OCI-LY7 (cell line): Measurements from ENCODE around the gene DEFB124. TPM values are rescaled to one million over a fixed set of nuclear protein-coding genes. Genes with fewer than 3 reads are reported as not detected.
"Not testable (repeated sequence)": the region's sequence is repeated elsewhere in the genome, so short reads cannot be mapped to it uniquely, and the experiment has no call there.

ENCODE experiments used
- BruUV-seq: library from RNA; stranded (reverse); fragments of 400-500 nt; replicated peaks from 2 replicates; lab custom pipeline; 2021; lab: Mats Ljungman, UMichigan
- CTCF ChIA-PET: fragments of 300-600 bp; sonication (Branson Sonifier 250); formaldehyde crosslinking; loops from one replicate; lab custom pipeline; 2022; ENCODE audit warnings: antibody characterized with exemption; ENCODE audit not compliant: unreplicated experiment; lab: Charles Lee
- POLR2A ChIA-PET: fragments of 300-600 bp; sonication (Branson Sonifier 250); formaldehyde crosslinking; loops from one replicate; lab custom pipeline; 2022; ENCODE audit warnings: antibody characterized with exemption; lab: Charles Lee
- DNase-seq: peaks from one replicate; pipeline ENCODE4 v3.0.0-alpha.2; 2015; ENCODE audit warnings: low spot score
- H2AFZ ChIP-seq: fragments of 200-600 bp; sonication (generic), shearing (Covaris generic); 2 replicates; pipeline ENCODE4 v1.6.1; 2014; ENCODE audit warnings: mild to moderate bottlenecking, antibody characterized with exemption, low read length, moderate library complexity
- H3K27ac ChIP-seq: fragments of 200-600 bp; sonication (generic); 2 replicates; pipeline ENCODE4 v1.5.1; 2014; ENCODE audit warnings: mixed run types, low read depth, mild to moderate bottlenecking, moderate library complexity, low read length, inconsistent platforms; ENCODE audit not compliant: poor library complexity, severe bottlenecking
- H3K36me3 ChIP-seq: fragments of 200-600 bp; sonication (generic); 2 replicates; pipeline ENCODE4 v1.6.1; 2014; ENCODE audit warnings: mild to moderate bottlenecking, antibody characterized with exemption, low read length, moderate library complexity, mixed read lengths; ENCODE audit not compliant: insufficient read depth
- H3K4me1 ChIP-seq: fragments of 200-600 bp; sonication (generic); 2 replicates; pipeline ENCODE4 v1.5.1; 2014; ENCODE audit warnings: mild to moderate bottlenecking, low read length; ENCODE audit not compliant: insufficient read depth, poor library complexity, severe bottlenecking
- H3K4me2 ChIP-seq: fragments of 200-600 bp; sonication (generic); 2 replicates; pipeline ENCODE4 v1.6.1; 2014; ENCODE audit warnings: mild to moderate bottlenecking, low read length
- H3K4me3 ChIP-seq: fragments of 200-600 bp; sonication (generic); 2 replicates; pipeline ENCODE4 v1.5.1; 2014; ENCODE audit warnings: mild to moderate bottlenecking, low read depth, low read length; ENCODE audit not compliant: poor library complexity, severe bottlenecking
- H3K79me2 ChIP-seq: fragments of 200-600 bp; sonication (generic); 2 replicates; pipeline ENCODE4 v1.6.1; 2016; ENCODE audit warnings: low read depth, mild to moderate bottlenecking, low read length, moderate library complexity, mixed read lengths; ENCODE audit not compliant: insufficient read depth
- H3K9me2 ChIP-seq: fragments of 200-600 bp; sonication (generic); 2 replicates; pipeline ENCODE4 v1.6.1; 2016; ENCODE audit warnings: mild to moderate bottlenecking, low read length, mixed read lengths; ENCODE audit not compliant: insufficient read depth
- H3K9me3 ChIP-seq: fragments of 200-600 bp; sonication (generic); 2 replicates; pipeline ENCODE4 v1.6.1; 2014; ENCODE audit warnings: mild to moderate bottlenecking, mixed run types, low read length, mixed read lengths
- H4K20me1 ChIP-seq: fragments of 200-600 bp; sonication (generic); 2 replicates; pipeline ENCODE4 v1.6.1; 2014; ENCODE audit warnings: mild to moderate bottlenecking, antibody characterized with exemption, low read length, moderate library complexity, mixed read lengths; ENCODE audit not compliant: insufficient read depth
- EZH2phosphoT487 ChIP-seq: fragments of 200-600 bp; sonication (generic); IDR thresholded peaks from 2 replicates; pipeline ENCODE4 v1.6.1; 2018; ENCODE audit warnings: low read depth, borderline replicate concordance, mild to moderate bottlenecking, mixed run types, antibody characterized with exemption, low read length, moderate library complexity, mixed read lengths
- intact Hi-C: fragments of 100-400 bp; cut with micrococcal nuclease; formaldehyde crosslinking; loops from one replicate; pipeline ENCODE4 v1.10.0; 2022; ENCODE audit not compliant: unreplicated experiment
- total RNA-seq, 2 experiments: library from RNA; depleted of rRNA in 1 of 2; stranded (reverse); fragments of >200 nt in 1 of 2; shearing (Covaris generic) in 1 of 2; gene quantifications; 2 replicates each; pipeline ENCODE4 v1.2.3, GENCODE V29; 2014 to 2022
- TF ChIP-seq, protein P1 (sequence below): fragments of 200-600 bp; sonication (generic); conservative IDR thresholded peaks from 2 replicates; pipeline ENCODE4 v1.5.1; 2014; ENCODE audit warnings: mild to moderate bottlenecking, antibody characterized with exemption, low read length, moderate library complexity, mixed read lengths

The DEFB124 gene
- total RNA-seq, 2 experiments from 2014 or later, result not detected

DNA sequence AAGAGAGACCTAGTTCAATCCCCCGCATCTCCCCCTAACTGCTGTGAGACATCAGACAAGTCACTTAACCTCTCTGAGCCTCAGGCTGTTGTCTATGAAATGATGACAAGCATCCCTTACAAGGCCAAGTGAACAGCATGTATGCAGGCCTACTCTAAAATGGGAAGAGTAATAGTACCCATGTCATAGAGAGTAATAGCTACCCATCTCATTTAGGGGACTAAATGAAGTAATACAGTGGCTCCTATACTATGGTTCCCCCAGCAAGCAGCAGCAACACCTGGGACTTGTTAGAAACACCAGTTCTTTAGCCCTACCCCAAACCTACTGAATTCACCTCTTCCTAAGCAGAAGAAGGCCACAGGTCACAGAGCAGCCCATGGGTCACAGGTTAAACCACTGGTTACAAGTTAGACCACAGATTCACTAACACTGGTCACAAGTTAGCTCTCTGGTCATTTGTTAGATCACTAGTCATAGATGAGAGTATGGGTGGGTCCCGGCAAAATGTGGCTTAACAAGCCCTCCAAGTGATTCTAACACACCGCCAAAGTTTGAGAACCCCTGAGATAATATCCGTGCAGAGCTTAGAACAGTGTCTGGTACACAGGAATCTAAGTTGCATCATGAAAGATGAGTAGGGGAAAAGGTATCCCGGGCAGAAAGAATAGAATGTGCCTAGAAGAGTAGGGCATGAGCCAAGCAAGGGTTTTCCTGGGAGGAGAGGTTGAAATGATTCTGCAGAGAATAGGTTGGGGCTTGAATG lies 1.4 kb downstream of the DEFB124 start:
- no peak for TF ChIP-seq EZH2phosphoT487
- TF ChIP-seq, protein P1, sequence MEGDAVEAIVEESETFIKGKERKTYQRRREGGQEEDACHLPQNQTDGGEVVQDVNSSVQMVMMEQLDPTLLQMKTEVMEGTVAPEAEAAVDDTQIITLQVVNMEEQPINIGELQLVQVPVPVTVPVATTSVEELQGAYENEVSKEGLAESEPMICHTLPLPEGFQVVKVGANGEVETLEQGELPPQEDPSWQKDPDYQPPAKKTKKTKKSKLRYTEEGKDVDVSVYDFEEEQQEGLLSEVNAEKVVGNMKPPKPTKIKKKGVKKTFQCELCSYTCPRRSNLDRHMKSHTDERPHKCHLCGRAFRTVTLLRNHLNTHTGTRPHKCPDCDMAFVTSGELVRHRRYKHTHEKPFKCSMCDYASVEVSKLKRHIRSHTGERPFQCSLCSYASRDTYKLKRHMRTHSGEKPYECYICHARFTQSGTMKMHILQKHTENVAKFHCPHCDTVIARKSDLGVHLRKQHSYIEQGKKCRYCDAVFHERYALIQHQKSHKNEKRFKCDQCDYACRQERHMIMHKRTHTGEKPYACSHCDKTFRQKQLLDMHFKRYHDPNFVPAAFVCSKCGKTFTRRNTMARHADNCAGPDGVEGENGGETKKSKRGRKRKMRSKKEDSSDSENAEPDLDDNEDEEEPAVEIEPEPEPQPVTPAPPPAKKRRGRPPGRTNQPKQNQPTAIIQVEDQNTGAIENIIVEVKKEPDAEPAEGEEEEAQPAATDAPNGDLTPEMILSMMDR, result no peak
- H3K9me3 ChIP-seq, result no peaks in the 10 kb centered on the region
- ChIA-PET CTCF (interaction anchor here (2.2 kb wide), 1 partner anchor 29 kb away, joined by 8 read pairs; no protein-coding TSS in a partner anchor), POLR2A (interaction anchor here (0.6 to 0.7 kb wide), 2 partner anchors 14 to 35 kb away, joined by 3 read pairs; no protein-coding TSS in a partner anchor)
- peak overlapping the region; percentile 82 for H2AFZ ChIP-seq
- H3K4me1 ChIP-seq, result peaks cover 28% of the 10 kb centered on the region
- no peak for DNase-seq
- peak overlapping the region; percentile 71 for H3K4me2 ChIP-seq
- peak overlapping the region; percentile 60 for H3K27ac ChIP-seq
- no peaks in the 10 kb centered on the region for H4K20me1 ChIP-seq
- no peaks in the 10 kb centered on the region for H3K79me2 ChIP-seq
- intact Hi-C loops, result no loop called here
- H3K36me3 ChIP-seq, result no peaks in the 10 kb centered on the region
- no peaks in the 10 kb centered on the region for H3K9me2 ChIP-seq
- H3K4me3 ChIP-seq, result peak overlapping the region; percentile 23
- no TSS peak for BruUV-seq

DNA sequence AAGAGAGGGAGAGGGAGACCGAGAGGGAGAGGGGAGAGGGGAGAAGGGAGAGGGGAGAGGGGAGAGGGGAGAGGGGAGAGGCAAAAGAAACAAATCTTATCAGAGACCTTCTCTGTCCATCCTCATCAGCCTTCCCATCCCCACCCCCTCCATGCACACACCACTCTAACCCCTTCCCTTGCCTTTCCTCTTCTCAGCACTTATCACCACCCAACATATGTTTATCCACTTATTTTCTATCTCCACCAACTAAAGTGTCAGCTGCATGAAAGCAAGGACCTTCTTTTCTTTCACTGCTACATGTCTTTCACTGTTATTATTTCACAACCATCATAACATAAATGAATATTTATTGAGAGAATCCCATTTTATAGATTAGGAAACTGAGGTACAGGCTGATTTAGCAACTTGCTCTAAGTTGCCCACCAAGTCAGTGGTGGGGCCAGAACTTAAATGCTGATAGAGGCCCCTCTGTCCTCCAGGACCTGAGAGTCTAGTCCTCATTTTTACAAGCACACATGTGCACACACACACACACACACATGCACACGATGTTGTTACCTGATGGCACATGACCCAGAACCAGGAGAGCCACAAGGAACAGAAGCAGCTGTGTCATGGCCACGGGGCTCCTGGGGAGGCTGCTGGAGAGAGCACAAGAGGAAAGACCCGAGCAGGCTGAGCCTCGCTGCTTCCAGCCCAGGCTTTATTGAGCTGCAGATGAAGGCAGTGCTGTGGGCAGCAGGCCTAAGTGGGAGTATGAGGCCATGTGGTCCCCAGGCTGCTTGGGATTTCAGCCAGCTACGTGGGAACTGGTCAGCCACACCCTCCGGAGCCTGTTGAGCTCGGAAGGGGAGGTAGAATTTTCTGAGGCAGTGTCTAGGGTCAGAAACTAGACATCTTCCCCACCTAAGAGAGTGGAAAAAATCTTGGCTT lies 2.3 kb downstream of the DEFB124 start:
- ChIA-PET CTCF (interaction anchor here (2.2 kb wide), 1 partner anchor 30 kb away, joined by 8 read pairs; no protein-coding TSS in a partner anchor), POLR2A (no interaction called here)
- no TSS peak for BruUV-seq
- Histone ChIP-seq H2AFZ (no peak overlapping the region), H3K4me2 (no peak overlapping the region), H3K4me3 (no peak overlapping the region), H3K4me1 (peaks cover 28% of the 10 kb centered on the region), H3K9me3 (no peaks in the 10 kb centered on the region), H4K20me1 (no peaks in the 10 kb centered on the region), H3K9me2 (no peaks in the 10 kb centered on the region), H3K79me2 (no peaks in the 10 kb centered on the region), H3K27ac (no peak overlapping the region), H3K36me3 (no peaks in the 10 kb centered on the region)
- no peak for DNase-seq
- TF ChIP-seq, protein P1, result no peak
- TF ChIP-seq EZH2phosphoT487, result no peak
- intact Hi-C loops, result no loop called here

DNA sequence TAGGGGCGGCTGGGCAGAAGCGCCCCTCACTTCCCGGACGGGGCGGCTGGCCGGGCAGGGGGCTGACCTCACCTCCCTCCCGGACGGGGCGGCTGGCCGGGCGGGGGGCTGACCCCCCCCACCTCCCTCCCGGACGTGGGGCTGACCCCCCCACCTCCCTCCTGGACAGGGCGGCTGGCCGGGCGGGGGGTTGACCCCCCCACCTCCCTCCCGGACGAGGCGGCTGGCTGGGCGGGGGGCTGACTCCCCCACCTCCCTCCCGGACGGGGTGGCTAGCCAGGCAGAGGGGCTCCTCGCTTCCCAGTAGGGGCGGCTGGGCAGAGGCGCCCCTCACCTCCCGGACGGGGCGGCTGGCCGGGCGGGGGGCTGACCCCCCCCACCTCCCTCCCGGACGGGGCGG lies 4.0 kb downstream of the DEFB124 start:
- H3K27ac ChIP-seq, H3K9me2 ChIP-seq, intact Hi-C loops, H3K4me3 ChIP-seq, H4K20me1 ChIP-seq, POLR2A ChIA-PET, CTCF ChIA-PET, H3K4me2 ChIP-seq, DNase-seq, H3K79me2 ChIP-seq, BruUV-seq, H3K36me3 ChIP-seq, H3K9me3 ChIP-seq, H2AFZ ChIP-seq: not testable (repeated sequence)
- H3K4me1 ChIP-seq, result peaks cover 28% of the 10 kb centered on the region
